SKM-1 (cell line): Measurements from ENCODE around the gene CDYL.
"Not testable (repeated sequence)": the region's sequence is repeated elsewhere in the genome, so short reads cannot be mapped to it uniquely, and the experiment has no call there.

Source experiments
- DNase-seq: peaks from one replicate; lab custom pipeline; 2025; ENCODE audit not compliant: unreplicated experiment; lab: John Stamatoyannopoulos, UW

The CDYL gene

GRCh38 chr6:4803343-4803744 is 27.1 kb downstream of the CDYL start:
- DNase-seq, result no peak

GRCh38 chr6:4804095-4804494 is 27.9 kb downstream of the CDYL start:
- DNase-seq, result no peak

GRCh38 chr6:4805553-4806336 is 29.5 kb downstream of the CDYL start:
- no peak for DNase-seq

- DNase-seq, result no peak
Observed at GRCh38 chr6:4806337-4806725, 30.1 kb downstream of the CDYL start.

- no peak for DNase-seq
Observed at GRCh38 chr6:4806791-4807190, 30.6 kb downstream of the CDYL start.

GRCh38 chr6:4808396-4808795 is 32.2 kb downstream of the CDYL start:
- no peak for DNase-seq

- no peak for DNase-seq
Observed at GRCh38 chr6:4809999-4810918, 34.1 kb downstream of the CDYL start.

- no peak for DNase-seq
Observed at GRCh38 chr6:4812068-4812467, 35.9 kb downstream of the CDYL start.

- no peak for DNase-seq
Observed at GRCh38 chr6:4813055-4813454, 36.9 kb downstream of the CDYL start.

- no peak for DNase-seq
Observed at GRCh38 chr6:4814212-4814611, 38.0 kb downstream of the CDYL start.

- no peak for DNase-seq
Observed at GRCh38 chr6:4814987-4815386, 38.8 kb downstream of the CDYL start.

- DNase-seq, result no peak
Observed at GRCh38 chr6:4815584-4815983, 39.4 kb downstream of the CDYL start.

- no peak for DNase-seq
Observed at GRCh38 chr6:4816904-4817303, 40.7 kb downstream of the CDYL start.

- no peak for DNase-seq
Observed at GRCh38 chr6:4817551-4817950, 41.3 kb downstream of the CDYL start.

GRCh38 chr6:4818272-4818938 is 42.2 kb downstream of the CDYL start:
- DNase-seq, result no peak

- DNase-seq, result no peak
Observed at GRCh38 chr6:4819706-4820283, 43.6 kb downstream of the CDYL start.

GRCh38 chr6:4820704-4821276 is 44.6 kb downstream of the CDYL start:
- DNase-seq, result no peak

- DNase-seq, result no peak
Observed at GRCh38 chr6:4822476-4822875, 46.3 kb downstream of the CDYL start.

GRCh38 chr6:4828187-4828698 is 52.0 kb downstream of the CDYL start:
- no peak for DNase-seq

- DNase-seq, result no peak
Observed at GRCh38 chr6:4829089-4829488, 52.9 kb downstream of the CDYL start.

- DNase-seq, result not testable (repeated sequence)
Observed at GRCh38 chr6:4835540-4835939, 59.3 kb downstream of the CDYL start.
